Dendritic cell treated with granulocyte-macrophage colony-stimulating factor and Interleukin-4, amounts not matched to agents 40 ng/mL and 50 ng/mL, for 4 days (primary cell): ENCODE measurements around the gene SYT1.

Source experiments
- H3K27ac Mint-ChIP-seq: one replicate; pipeline ENCODE4 v1.8.0; 2022; ENCODE audit warnings: mild to moderate bottlenecking, mixed read lengths
- H3K27me3 Mint-ChIP-seq: one replicate; pipeline ENCODE4 v1.8.0; 2022; ENCODE audit warnings: mild to moderate bottlenecking, mixed read lengths
- H3K36me3 Mint-ChIP-seq: one replicate; pipeline ENCODE4 v1.8.0; 2022; ENCODE audit warnings: low read depth, mixed read lengths
- H3K4me1 Mint-ChIP-seq: one replicate; pipeline ENCODE4 v1.8.0; 2022; ENCODE audit warnings: low read depth, mixed read lengths
- H3K4me3 Mint-ChIP-seq: one replicate; pipeline ENCODE4 v1.8.0; 2022; ENCODE audit warnings: mild to moderate bottlenecking, moderate library complexity, mixed read lengths
- H3K9me3 Mint-ChIP-seq: one replicate; pipeline ENCODE4 v1.8.0; 2022; ENCODE audit warnings: mixed read lengths
- intact Hi-C: fragments of 100-400 bp; cut with micrococcal nuclease; formaldehyde crosslinking; loops from one replicate; pipeline ENCODE4 v1.15.0; 2022

SYT1 gene

GRCh38 chr12:79069009-79069408 is 204.4 kb downstream of the SYT1 start:
- Mint-ChIP-seq H3K27me3 (no peaks in the 10 kb centered on the region), H3K4me1 (no peaks in the 10 kb centered on the region), H3K27ac (no peak overlapping the region), H3K9me3 (no peaks in the 10 kb centered on the region), H3K4me3 (no peak overlapping the region), H3K36me3 (no peaks in the 10 kb centered on the region)
- intact Hi-C loops: no loop called here

GRCh38 chr12:79071498-79071897 is 206.9 kb downstream of the SYT1 start:
- intact Hi-C loops: no loop called here

GRCh38 chr12:79073506-79073905 is 208.9 kb downstream of the SYT1 start:
- Mint-ChIP-seq H3K4me1 (no peaks in the 10 kb centered on the region), H3K36me3 (no peaks in the 10 kb centered on the region), H3K27me3 (no peaks in the 10 kb centered on the region), H3K4me3 (no peak overlapping the region), H3K27ac (no peak overlapping the region), H3K9me3 (no peaks in the 10 kb centered on the region)
- intact Hi-C loops: no loop called here

More at GRCh38 chr12:79071498-79071897, 206.9 kb downstream of the SYT1 start:
- Mint-ChIP-seq H3K4me3 (no peak overlapping the region), H3K27me3 (no peaks in the 10 kb centered on the region), H3K9me3 (no peaks in the 10 kb centered on the region), H3K27ac (no peak overlapping the region), H3K4me1 (no peaks in the 10 kb centered on the region), H3K36me3 (no peaks in the 10 kb centered on the region)

- intact Hi-C loops: no loop called here
- no peak overlapping the region for H3K4me3 Mint-ChIP-seq
- H3K27me3 Mint-ChIP-seq: no peaks in the 10 kb centered on the region
- H3K36me3 Mint-ChIP-seq: no peaks in the 10 kb centered on the region
- H3K4me1 Mint-ChIP-seq: no peaks in the 10 kb centered on the region
- H3K9me3 Mint-ChIP-seq: no peaks in the 10 kb centered on the region
- no peak overlapping the region for H3K27ac Mint-ChIP-seq
These were observed 218.0 kb downstream of the SYT1 start for GRCh38 chr12:79082595-79082994.

- intact Hi-C loops: no loop called here
- Mint-ChIP-seq H3K36me3 (no peaks in the 10 kb centered on the region), H3K27me3 (no peaks in the 10 kb centered on the region), H3K4me3 (no peak overlapping the region), H3K4me1 (no peaks in the 10 kb centered on the region), H3K9me3 (no peaks in the 10 kb centered on the region), H3K27ac (no peak overlapping the region)
These were observed 218.6 kb downstream of the SYT1 start for GRCh38 chr12:79083181-79083580.

GRCh38 chr12:79085106-79085682 is 220.6 kb downstream of the SYT1 start:
- H3K4me3 Mint-ChIP-seq: no peak overlapping the region
- H3K27ac Mint-ChIP-seq: no peak overlapping the region
- no peaks in the 10 kb centered on the region for H3K36me3 Mint-ChIP-seq
- intact Hi-C loops: no loop called here
- H3K9me3 Mint-ChIP-seq: no peaks in the 10 kb centered on the region
- no peaks in the 10 kb centered on the region for H3K27me3 Mint-ChIP-seq
- H3K4me1 Mint-ChIP-seq: no peaks in the 10 kb centered on the region

GRCh38 chr12:79086541-79087296 is 222.1 kb downstream of the SYT1 start:
- no peaks in the 10 kb centered on the region for H3K4me1 Mint-ChIP-seq
- no peaks in the 10 kb centered on the region for H3K27me3 Mint-ChIP-seq
- no peaks in the 10 kb centered on the region for H3K36me3 Mint-ChIP-seq
- H3K9me3 Mint-ChIP-seq: no peaks in the 10 kb centered on the region
- intact Hi-C loops: no loop called here
- no peak overlapping the region for H3K4me3 Mint-ChIP-seq
- no peak overlapping the region for H3K27ac Mint-ChIP-seq

- no peaks in the 10 kb centered on the region for H3K36me3 Mint-ChIP-seq
- no peak overlapping the region for H3K4me3 Mint-ChIP-seq
- intact Hi-C loops: no loop called here
- H3K9me3 Mint-ChIP-seq: no peaks in the 10 kb centered on the region
- H3K4me1 Mint-ChIP-seq: peaks cover 6% of the 10 kb centered on the region
- H3K27ac Mint-ChIP-seq: no peak overlapping the region
- no peaks in the 10 kb centered on the region for H3K27me3 Mint-ChIP-seq
These were observed 234.0 kb downstream of the SYT1 start for GRCh38 chr12:79098530-79098929.

- peaks cover 11% of the 10 kb centered on the region for H3K9me3 Mint-ChIP-seq
- H3K36me3 Mint-ChIP-seq: peaks cover 12% of the 10 kb centered on the region
- H3K4me3 Mint-ChIP-seq: no peak overlapping the region
- intact Hi-C loops: no loop called here
- no peak overlapping the region for H3K27ac Mint-ChIP-seq
- no peaks in the 10 kb centered on the region for H3K27me3 Mint-ChIP-seq
- peaks cover 23% of the 10 kb centered on the region for H3K4me1 Mint-ChIP-seq
These were observed 244.4 kb downstream of the SYT1 start for GRCh38 chr12:79108962-79109361.

GRCh38 chr12:79114896-79115295 is 250.3 kb downstream of the SYT1 start:
- H3K36me3 Mint-ChIP-seq: no peaks in the 10 kb centered on the region

GRCh38 chr12:79115743-79116142 is 251.2 kb downstream of the SYT1 start:
- intact Hi-C loops: no loop called here
- H3K9me3 Mint-ChIP-seq: no peaks in the 10 kb centered on the region
- no peaks in the 10 kb centered on the region for H3K4me1 Mint-ChIP-seq
- H3K27ac Mint-ChIP-seq: no peak overlapping the region
- no peaks in the 10 kb centered on the region for H3K36me3 Mint-ChIP-seq
- no peak overlapping the region for H3K4me3 Mint-ChIP-seq
- no peaks in the 10 kb centered on the region for H3K27me3 Mint-ChIP-seq

More at GRCh38 chr12:79114896-79115295, 250.3 kb downstream of the SYT1 start:
- Mint-ChIP-seq H3K9me3 (no peaks in the 10 kb centered on the region), H3K27ac (no peak overlapping the region), H3K4me1 (no peaks in the 10 kb centered on the region), H3K4me3 (no peak overlapping the region), H3K27me3 (no peaks in the 10 kb centered on the region)
- intact Hi-C loops: no loop called here

- intact Hi-C loops: no loop called here
- Mint-ChIP-seq H3K36me3 (no peaks in the 10 kb centered on the region), H3K4me3 (no peak overlapping the region), H3K9me3 (no peaks in the 10 kb centered on the region), H3K27ac (no peak overlapping the region), H3K27me3 (no peaks in the 10 kb centered on the region), H3K4me1 (no peaks in the 10 kb centered on the region)
These were observed 255.2 kb downstream of the SYT1 start for GRCh38 chr12:79119796-79120195.

GRCh38 chr12:79121486-79121885 is 256.9 kb downstream of the SYT1 start:
- intact Hi-C loops: no loop called here
- H3K36me3 Mint-ChIP-seq: no peaks in the 10 kb centered on the region
- no peaks in the 10 kb centered on the region for H3K9me3 Mint-ChIP-seq
- no peak overlapping the region for H3K4me3 Mint-ChIP-seq
- no peak overlapping the region for H3K27ac Mint-ChIP-seq
- no peaks in the 10 kb centered on the region for H3K4me1 Mint-ChIP-seq
- no peaks in the 10 kb centered on the region for H3K27me3 Mint-ChIP-seq

GRCh38 chr12:79124385-79124784 is 259.8 kb downstream of the SYT1 start:
- Mint-ChIP-seq H3K27me3 (no peaks in the 10 kb centered on the region), H3K4me1 (peaks cover 9% of the 10 kb centered on the region), H3K27ac (no peak overlapping the region), H3K4me3 (no peak overlapping the region), H3K9me3 (no peaks in the 10 kb centered on the region), H3K36me3 (no peaks in the 10 kb centered on the region)
- intact Hi-C loops: no loop called here

GRCh38 chr12:79125358-79125757 is 260.8 kb downstream of the SYT1 start:
- intact Hi-C loops: no loop called here
- H3K36me3 Mint-ChIP-seq: no peaks in the 10 kb centered on the region
- no peak overlapping the region for H3K4me3 Mint-ChIP-seq
- H3K4me1 Mint-ChIP-seq: peaks cover 9% of the 10 kb centered on the region
- no peaks in the 10 kb centered on the region for H3K9me3 Mint-ChIP-seq
- H3K27me3 Mint-ChIP-seq: no peaks in the 10 kb centered on the region
- no peak overlapping the region for H3K27ac Mint-ChIP-seq
